H1 (cell line): ENCODE results near the gene C5orf24. TPM values are rescaled to one million over a fixed set of nuclear protein-coding genes. Genes with fewer than 3 reads are reported as not detected.

ENCODE experiments used
- CREB1 ChIP-seq: IDR thresholded peaks from 2 replicates; pipeline ENCODE4 v1.6.1; 2012; ENCODE audit warnings: inconsistent platforms
- CTBP2 ChIP-seq: IDR thresholded peaks from 2 replicates; pipeline ENCODE4 v1.7.0; 2011; ENCODE audit warnings: borderline replicate concordance, mild to moderate bottlenecking, moderate library complexity, mixed read lengths, low read length; ENCODE audit not compliant: insufficient read depth, insufficient read length
- HDAC2 ChIP-seq, 2 experiments: fragments of 300-600 bp in 1 of 2; sonication (generic) in 1 of 2; IDR thresholded peaks; 2 replicates each; pipeline ENCODE4 v1.6.1; 2011 to 2012; ENCODE audit warnings: low read depth in 2 of 2, low read length in 2 of 2, mild to moderate bottlenecking in 2 of 2, moderate library complexity in 2 of 2, borderline replicate concordance in 1 of 2, inconsistent platforms in 1 of 2
- POLR2AphosphoS5 ChIP-seq: IDR thresholded peaks from 2 replicates; pipeline ENCODE4 v1.6.1; 2011; ENCODE audit warnings: low read depth, low read length
- SIN3A ChIP-seq, 2 experiments: IDR thresholded peaks in 1 of 2; conservative IDR thresholded peaks in 1 of 2; 2 replicates each; pipeline ENCODE4 v1.6.1; 2011 to 2012; ENCODE audit warnings: low read length in 2 of 2, improper control_type of control experiment in 1 of 2, low read depth in 1 of 2, mild to moderate bottlenecking in 1 of 2
- SP1 ChIP-seq: IDR thresholded peaks from 2 replicates; pipeline ENCODE4 v1.6.1; 2011; ENCODE audit warnings: low read depth, low read length
- polyA plus RNA-seq, 7 experiments: library from polyadenylated mRNA; depleted of rRNA in 3 of 7; stranded (reverse) in 5 of 7; unstranded in 2 of 7; fragments of >200 nt in 5 of 7; fragments of 200-250 nt in 2 of 7; gene quantifications; 1 replicate in 5 of 7; 2 replicates in 1 of 7; 4 replicates in 1 of 7; pipeline versions ENCODE4 v1.2.1 to v1.2.3, GENCODE V29; 2011 to 2013; ENCODE audit warnings: missing spikeins in 2 of 7, mixed read lengths in 2 of 7
- total RNA-seq: library from RNA; stranded (reverse); fragmentation: NEBNext Ultra II Directional; extraction: Animal tissue kit (Norgen Biotek cat#: 25700); gene quantifications from 2 replicates; pipeline ENCODE4 v1.2.1, GENCODE V29; 2021
- TF ChIP-seq, protein P1 (sequence below): IDR thresholded peaks from 2 replicates; pipeline ENCODE4 v1.6.1; 2011; ENCODE audit warnings: low read length, improper control_type of control experiment

The C5orf24 gene
- total and polyA plus RNA-seq, 2 of the 8 experiments (the other 6 are each of a cell fraction or from before 2014, with no cell fraction given): 11.1 to 20.2 TPM

DNA sequence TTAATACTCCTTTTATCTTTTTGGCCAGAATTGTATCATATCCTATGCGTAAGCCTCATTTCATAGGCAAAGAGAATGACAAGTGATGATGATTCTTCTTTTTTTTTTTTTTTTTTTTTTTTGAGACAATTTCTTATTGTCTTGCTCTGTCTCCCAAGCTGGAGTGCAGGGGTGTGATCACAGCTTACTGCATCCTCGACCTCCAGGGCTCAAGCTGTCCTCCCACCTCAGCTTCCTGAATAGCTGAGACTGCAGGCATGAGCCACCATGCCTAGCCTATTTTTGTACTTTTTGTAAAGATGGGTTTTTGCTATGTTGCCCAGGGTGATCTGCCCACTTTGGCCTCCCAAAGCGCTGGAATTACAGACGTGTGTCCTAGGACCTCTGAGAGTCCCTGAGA lies 41.9 kb upstream of the C5orf24 start (continued):
- no peak for TF ChIP-seq SIN3A (conservative IDR thresholded peaks at IDR 0.05 in 1 of 2, IDR thresholded peaks at IDR 0.05 in 1 of 2; ENCODE audit: low read depth in 1 of 2, low read length in 2 of 2)
- no peak for TF ChIP-seq SP1
- TF ChIP-seq, protein P1, sequence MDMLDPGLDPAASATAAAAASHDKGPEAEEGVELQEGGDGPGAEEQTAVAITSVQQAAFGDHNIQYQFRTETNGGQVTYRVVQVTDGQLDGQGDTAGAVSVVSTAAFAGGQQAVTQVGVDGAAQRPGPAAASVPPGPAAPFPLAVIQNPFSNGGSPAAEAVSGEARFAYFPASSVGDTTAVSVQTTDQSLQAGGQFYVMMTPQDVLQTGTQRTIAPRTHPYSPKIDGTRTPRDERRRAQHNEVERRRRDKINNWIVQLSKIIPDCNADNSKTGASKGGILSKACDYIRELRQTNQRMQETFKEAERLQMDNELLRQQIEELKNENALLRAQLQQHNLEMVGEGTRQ: no peak
- no peak for TF ChIP-seq CREB1
- TF ChIP-seq HDAC2 (IDR thresholded peaks at IDR 0.05; ENCODE audit: borderline replicate concordance in 1 of 2, low read depth in 2 of 2, low read length in 2 of 2): no peak
- no peak for TF ChIP-seq CTBP2
- TF ChIP-seq POLR2AphosphoS5: no peak
- TF ChIP-seq, all 59 proteins: peak for 0
